Heart right ventricle (tissue), 16 donors: ENCODE data around the gene PEMT. TPM values are rescaled to one million over a fixed set of nuclear protein-coding genes. Genes with fewer than 3 reads are reported as not detected.

Source experiments
- ATAC-seq, 8 donors: fragments of 200-7000 bp; cut with Tn5 transposase; one replicate each; pipeline ENCODE4 v1.9.1; 2020; ENCODE audit warnings: mild to moderate bottlenecking in 8 of 8, moderate library complexity in 8 of 8, moderate number of reproducible peaks in 1 of 8
- DNase-seq, 2 donors: peaks; one replicate each; pipeline ENCODE4 v3.0.0-alpha.2; 2020
- H3K27ac ChIP-seq, 10 donors: fragments of 200-600 bp; sonication (generic) in 2 of 10; one replicate each; pipeline versions ENCODE4 v1.5.0 to v1.8.0; 2020 to 2022; ENCODE audit warnings: mild to moderate bottlenecking in 3 of 10
- H3K27me3 ChIP-seq, 7 donors: fragments of 200-600 bp; one replicate each; pipeline ENCODE4 v1.8.0; 2021 to 2022; ENCODE audit warnings: mild to moderate bottlenecking in 2 of 7
- H3K36me3 ChIP-seq, 9 donors: fragments of 200-600 bp; sonication (generic) in 1 of 9; one replicate each; pipeline versions ENCODE4 v1.5.0 to v1.8.0; 2020 to 2022; ENCODE audit warnings: mild to moderate bottlenecking in 2 of 9
- H3K4me1 ChIP-seq, 9 donors: fragments of 200-600 bp; sonication (generic) in 1 of 9; one replicate each; pipeline versions ENCODE4 v1.5.0 to v1.8.0; 2020 to 2022; ENCODE audit warnings: mild to moderate bottlenecking in 4 of 9
- H3K4me3 ChIP-seq, 10 donors: fragments of 200-600 bp; sonication (generic) in 2 of 10; one replicate each; pipeline versions ENCODE4 v1.5.0 to v1.8.0; 2020 to 2022; ENCODE audit warnings: mild to moderate bottlenecking in 7 of 10, moderate library complexity in 2 of 10
- H3K9me3 ChIP-seq, 11 donors: fragments of 200-600 bp in 10 of 11; sonication (generic) in 2 of 11; one replicate each; pipeline versions ENCODE4 v1.5.0 to v1.8.0; 2013 to 2022; ENCODE audit warnings: mild to moderate bottlenecking in 2 of 11, control low read depth in 1 of 11, moderate library complexity in 1 of 11
- CTCF ChIP-seq, 9 donors: fragments of 200-600 bp; sonication (generic) in 2 of 9; IDR thresholded peaks; one replicate each; pipeline versions ENCODE4 v1.5.0 to v1.8.0; 2021 to 2022; ENCODE audit warnings: antibody characterized with exemption in 9 of 9, mild to moderate bottlenecking in 5 of 9, moderate library complexity in 1 of 9
- WGBS, 2 donors: extraction: QIAGEN DNeasy Blood & Tissue Kit; methylation state at CpG; one replicate each; pipeline ENCODE4 v1.1.7; 2013; ENCODE audit warnings: inconsistent platforms in 1 of 2; 5-methylcytosine and 5-hydroxymethylcytosine counted together
- intact Hi-C, 10 donors: fragments of 100-400 bp; cut with DNase I; formaldehyde crosslinking; loops; one replicate each; pipeline versions ENCODE4 v1.11.1 to v1.14.2; 2022
- polyA plus RNA-seq, 2 donors: library from polyadenylated mRNA; stranded (reverse); fragments of 200-250 nt; gene quantifications; one replicate each; pipeline ENCODE4 v1.2.3, GENCODE V29; 2013
- total RNA-seq, 10 donors: library from RNA; stranded (reverse); fragmentation: NEBNext Ultra II Directional in 3 of 10; extraction: Animal tissue kit (Norgen Biotek cat#: 25700) in 3 of 10; gene quantifications; one replicate each; pipeline versions ENCODE4 v1.2.1 to v1.2.4, GENCODE V29; 2021 to 2023
- donor health status: Arrhythmogenic right ventricular cardiomyopathy.
- donor health status: ischemic (EF 13 %, LVEDD 7.1; RV severe dilation, severe dysfunction).
- donor health status: healthy with polysubstance abuse.
- donor health status: DM: no; HTN: yes; CAD: no.
- donor health status: DM: no; HTN: no; CAD: no.
- donor health status: ischemic (EF 25% LVEDD 6.9; RV normal size, moderate dysfunction).
- donor health status: ischemic (EF 25% LVEDD 5.7; RV mildly dilated, moderate dysfunction).
- donor health status: healthy.
- donor health status: DM: yes; HTN: yes; CAD: no.
- donor health status: Ischemic cardiomyopathy.
- donor health status: ischemic (EF 35%, LVEDD 5.7; RV mildly dilated, moderate dysfunction).
- donor health status: nonischemic (EF 11% LVEDD 7.7; RV severe dilation, severe dysfunction).
- donor health status: DM: yes; HTN: yes; CAD: no.
- donor health status: PGD.
- donor health status: ischemic (EF 29% LVEDD 5.4; RV normal size, mild dysfunction).
- donor health status: nonischemic (EF 23%, LVEDD 6.1; RV moderate dilation, normal function).

PEMT gene
- total and polyA plus RNA-seq, 12 donors = 13.5 to 55.2 (median 22.0) TPM

GRCh38 chr17:17518951-17519350 is 72.6 kb downstream of the PEMT start:
- ATAC-seq = no peak
- H3K27me3 ChIP-seq = no peaks in the 10 kb centered on the region
- intact Hi-C loops = no loop called here
- no peak overlapping the region for H3K4me3 ChIP-seq
- 82 to 92% methylated on average over 5 of the region's 5 CpGs for WGBS, 2 donors
- H3K9me3 ChIP-seq = no peaks in the 10 kb centered on the region
- DNase-seq = no peak
- H3K4me1 ChIP-seq = no peaks in the 10 kb centered on the region
- no peak overlapping the region for H3K27ac ChIP-seq
- TF ChIP-seq CTCF (IDR thresholded peaks at IDR 0.05) = no peak
- H3K36me3 ChIP-seq = peaks cover 0 to 9% (median 0%) of the 10 kb centered on the region in 9 donors

GRCh38 chr17:17518014-17518413 is 73.5 kb downstream of the PEMT start:
- Histone ChIP-seq H3K9me3 (no peaks in the 10 kb centered on the region), H3K27ac (no peak overlapping the region), H3K36me3 (peaks cover 0 to 9% (median 0%) of the 10 kb centered on the region in 9 donors), H3K4me1 (no peaks in the 10 kb centered on the region), H3K4me3 (no peak overlapping the region), H3K27me3 (no peaks in the 10 kb centered on the region)
- DNase-seq = no peak
- WGBS, 2 donors = 86 to 88% methylated on average over 15 of the region's 15 CpGs
- no peak for ATAC-seq
- TF ChIP-seq CTCF (IDR thresholded peaks at IDR 0.05) = no peak
- intact Hi-C loops = no loop called here

DNA sequence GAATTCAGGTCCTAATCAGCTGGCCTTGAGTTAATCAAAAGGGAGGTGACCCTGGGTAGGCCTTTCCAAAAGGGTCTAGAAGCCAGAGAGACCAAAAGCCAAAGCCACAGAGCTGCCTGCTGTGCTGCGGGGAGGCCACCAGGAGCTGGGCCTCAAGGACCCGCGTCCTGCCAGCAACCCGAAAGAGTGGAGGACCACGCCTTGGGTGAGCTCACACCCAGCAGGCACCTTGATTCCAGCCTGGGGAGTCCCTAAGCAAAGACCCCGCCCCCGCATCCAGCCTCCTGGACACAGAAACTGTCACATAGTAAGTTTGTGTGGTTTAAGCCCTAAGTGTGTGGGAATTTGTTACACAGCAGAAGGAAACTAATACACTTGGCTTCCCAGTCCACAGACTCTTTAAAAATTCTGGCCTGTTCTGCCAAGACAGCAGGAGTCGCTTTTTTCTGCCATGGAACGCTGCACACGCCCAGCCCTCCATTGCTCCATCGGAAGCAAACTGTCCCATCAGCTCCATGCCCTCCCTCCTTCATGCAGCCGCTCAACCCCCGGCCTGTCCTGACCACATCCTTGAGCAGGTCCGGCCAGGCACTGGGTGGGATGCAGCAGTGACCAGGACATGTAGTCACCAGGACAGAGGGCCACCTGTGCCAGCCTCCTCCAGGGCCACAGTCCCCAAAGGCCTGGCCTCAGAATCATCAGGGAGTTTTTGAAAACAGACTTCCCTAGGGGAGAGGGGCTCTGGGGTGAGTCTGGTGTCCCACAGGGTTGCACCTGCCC is 74.4 kb downstream of the PEMT start:
- ATAC-seq (no peak), DNase-seq (no peak)
- no peaks in the 10 kb centered on the region for H3K4me1 ChIP-seq
- H3K27ac ChIP-seq = no peak overlapping the region
- H3K9me3 ChIP-seq = no peaks in the 10 kb centered on the region
- intact Hi-C loops = no loop called here
- H3K4me3 ChIP-seq = no peak overlapping the region
- no peak for TF ChIP-seq CTCF (IDR thresholded peaks at IDR 0.05)
- 92 to 96% methylated on average over 14 of the region's 14 CpGs for WGBS, 2 donors
- peaks cover 0 to 9% (median 0%) of the 10 kb centered on the region in 9 donors for H3K36me3 ChIP-seq
- no peaks in the 10 kb centered on the region for H3K27me3 ChIP-seq

DNA sequence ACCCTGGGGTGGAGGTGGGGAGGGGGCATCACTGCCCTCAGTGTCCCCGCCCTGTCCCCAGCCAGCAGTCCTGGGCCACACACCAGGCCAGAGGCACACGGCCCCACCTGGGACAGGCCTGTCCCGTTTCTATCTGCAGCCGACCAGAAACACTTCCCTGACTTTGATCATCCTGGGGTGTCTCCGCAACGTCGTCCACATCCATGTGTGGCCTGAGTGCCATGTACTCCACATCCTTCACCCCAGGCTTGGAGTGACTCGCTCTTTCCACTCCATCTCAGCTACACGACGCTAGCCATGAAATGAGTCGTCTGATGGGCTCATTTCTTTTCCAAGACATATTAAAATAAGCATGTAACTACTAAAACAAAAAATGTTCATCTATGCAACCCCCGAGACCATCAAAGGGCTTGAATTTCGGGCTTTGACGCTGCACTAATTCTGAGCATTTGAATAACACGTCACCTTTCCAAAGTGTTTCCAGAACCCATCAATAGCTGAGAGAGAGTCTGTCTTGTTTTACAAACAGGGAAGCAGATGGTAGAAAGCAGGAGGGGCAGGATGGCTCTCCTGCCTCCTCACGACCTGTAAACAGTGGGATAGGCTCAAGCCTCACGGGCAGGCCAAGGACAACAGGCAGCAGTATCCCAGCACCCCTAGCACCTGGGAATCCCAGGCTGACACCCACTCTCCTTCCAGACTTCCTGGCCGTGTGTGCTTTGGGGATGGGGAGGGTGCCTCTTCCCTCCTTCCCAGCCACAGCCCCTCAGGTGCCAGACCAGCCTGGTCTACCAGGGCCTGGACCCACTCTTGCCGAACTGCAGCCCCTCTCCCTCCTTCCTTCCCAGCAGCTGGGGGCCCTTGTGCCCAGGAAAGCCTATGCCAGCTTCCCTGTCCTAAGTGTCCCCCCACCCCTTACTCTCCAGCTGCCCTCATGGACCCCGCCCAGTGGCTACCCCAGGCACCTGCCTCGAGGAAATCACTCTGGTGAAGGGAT is 75.3 kb downstream of the PEMT start:
- H3K4me1 ChIP-seq = peaks cover 0 to 4% (median 0%) of the 10 kb centered on the region in 9 donors
- DNase-seq (no peak), ATAC-seq (no peak)
- peaks cover 0 to 8% (median 0%) of the 10 kb centered on the region in 9 donors for H3K36me3 ChIP-seq
- no peak for TF ChIP-seq CTCF (IDR thresholded peaks at IDR 0.05)
- no peak overlapping the region for H3K27ac ChIP-seq
- H3K27me3 ChIP-seq = no peaks in the 10 kb centered on the region
- H3K4me3 ChIP-seq = no peak overlapping the region
- intact Hi-C loops = no loop called here
- H3K9me3 ChIP-seq = no peaks in the 10 kb centered on the region
- 84 to 87% methylated on average over 21 of the region's 21 CpGs for WGBS, 2 donors
